ENCODE data around the gene TMEM203.
A peak's percentile ranks its signal among the peaks of the same experiment; 100 is the strongest.

Gene TMEM203

GRCh38 chr9:137173796-137174664 lies 31.4 kb downstream of the TMEM203 start:
- TF ChIP-seq CTCF (IDR thresholded peaks at IDR 0.05; ENCODE audit: control insufficient read depth, extremely low read depth, insufficient read depth), result no peak
- DNase-seq (ENCODE audit: low read depth), result no peak
- peak overlapping the region; percentile 36 for H3K4me3 ChIP-seq (ENCODE audit: low read depth, low read length)

DNA sequence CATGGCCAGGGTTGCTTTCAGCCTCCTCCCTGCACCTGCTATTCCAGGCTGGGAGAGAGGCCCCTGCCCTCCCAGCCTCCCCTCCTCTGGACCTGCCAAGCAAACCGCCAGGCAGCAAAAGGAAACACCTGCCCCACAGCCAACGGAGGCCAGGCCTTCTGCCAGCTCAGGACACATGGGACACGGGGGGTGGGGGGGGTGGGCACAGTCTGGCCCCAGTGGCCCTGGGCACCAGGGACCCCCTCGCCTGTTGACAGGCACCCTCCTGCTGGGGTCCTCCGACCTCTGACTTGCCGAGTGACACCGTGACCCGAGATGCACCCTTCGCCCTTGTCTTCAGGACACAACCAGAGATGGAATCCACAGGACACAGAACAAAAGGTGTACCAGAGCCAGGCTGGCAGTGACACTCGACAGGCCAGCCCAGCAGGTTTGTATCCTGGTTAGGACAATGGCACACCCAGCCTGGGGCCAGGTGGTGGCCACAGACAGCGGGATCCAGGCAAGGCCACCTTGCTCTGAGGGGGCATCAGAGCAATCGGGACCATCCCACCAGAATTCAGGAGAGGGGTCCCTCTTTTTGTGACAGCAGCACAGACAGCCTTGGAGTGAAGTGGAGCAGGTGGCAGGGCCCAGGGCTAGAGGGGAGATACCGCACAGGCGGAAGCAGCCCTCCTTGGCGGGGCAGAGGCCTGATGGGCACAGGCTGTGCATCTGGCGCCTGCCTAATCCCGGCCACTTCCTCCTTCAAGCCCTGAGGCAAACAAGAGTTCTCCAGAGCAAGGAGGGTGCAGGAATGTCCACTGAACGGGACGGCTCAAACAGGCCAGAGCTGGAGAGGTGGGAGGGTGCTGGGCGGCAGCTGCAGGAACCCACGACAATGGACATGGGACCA lies 32.3 kb downstream of the TMEM203 start:
- peak overlapping the region; percentile 36 for H3K4me3 ChIP-seq (ENCODE audit: low read depth, low read length)
- TF ChIP-seq CTCF (IDR thresholded peaks at IDR 0.05; ENCODE audit: control insufficient read depth, extremely low read depth, insufficient read depth), result no peak
- peak; percentile 95 for DNase-seq (ENCODE audit: low read depth)

DNA sequence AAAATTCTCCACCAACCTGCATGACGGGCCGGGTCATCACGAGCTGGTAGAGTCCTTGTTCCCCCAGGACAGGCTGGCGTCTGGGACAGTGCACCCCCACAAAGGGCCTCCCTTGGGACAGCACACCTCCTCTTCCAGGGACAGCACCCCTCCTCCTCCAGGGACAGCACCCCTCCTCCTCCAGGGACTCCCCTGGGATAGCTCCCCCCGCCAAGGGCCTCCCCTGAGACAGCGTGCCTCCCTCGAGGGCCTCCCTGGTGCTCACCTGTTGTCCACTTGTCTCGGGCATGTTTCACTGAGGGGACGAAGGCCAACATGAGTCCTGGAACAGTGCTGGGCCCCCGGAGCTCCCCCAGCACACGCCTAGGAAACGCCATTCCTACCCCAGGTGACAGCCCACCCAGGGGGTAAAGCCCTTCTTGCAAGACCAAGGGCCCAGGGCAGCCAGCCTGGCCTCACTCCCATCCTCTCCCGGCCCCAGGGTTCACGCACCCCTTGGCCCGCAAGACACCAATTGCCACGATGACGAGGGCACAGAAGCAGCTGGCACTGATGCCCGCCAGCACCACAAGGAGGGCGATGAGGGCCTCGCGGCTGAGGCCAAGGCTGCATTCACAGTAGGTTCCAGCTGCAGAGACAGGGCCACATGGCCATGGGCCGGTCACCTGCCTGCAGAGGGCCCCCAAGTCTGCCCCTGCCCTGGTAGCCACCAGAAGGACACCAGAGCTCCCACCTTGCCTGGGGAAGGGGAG lies 34.1 kb downstream of the TMEM203 start:
- H3K4me3 ChIP-seq (ENCODE audit: low read depth, low read length), result no peak overlapping the region
- no peak for TF ChIP-seq CTCF (IDR thresholded peaks at IDR 0.05; ENCODE audit: control insufficient read depth, extremely low read depth, insufficient read depth)
- no peak for DNase-seq (ENCODE audit: low read depth)

DNA sequence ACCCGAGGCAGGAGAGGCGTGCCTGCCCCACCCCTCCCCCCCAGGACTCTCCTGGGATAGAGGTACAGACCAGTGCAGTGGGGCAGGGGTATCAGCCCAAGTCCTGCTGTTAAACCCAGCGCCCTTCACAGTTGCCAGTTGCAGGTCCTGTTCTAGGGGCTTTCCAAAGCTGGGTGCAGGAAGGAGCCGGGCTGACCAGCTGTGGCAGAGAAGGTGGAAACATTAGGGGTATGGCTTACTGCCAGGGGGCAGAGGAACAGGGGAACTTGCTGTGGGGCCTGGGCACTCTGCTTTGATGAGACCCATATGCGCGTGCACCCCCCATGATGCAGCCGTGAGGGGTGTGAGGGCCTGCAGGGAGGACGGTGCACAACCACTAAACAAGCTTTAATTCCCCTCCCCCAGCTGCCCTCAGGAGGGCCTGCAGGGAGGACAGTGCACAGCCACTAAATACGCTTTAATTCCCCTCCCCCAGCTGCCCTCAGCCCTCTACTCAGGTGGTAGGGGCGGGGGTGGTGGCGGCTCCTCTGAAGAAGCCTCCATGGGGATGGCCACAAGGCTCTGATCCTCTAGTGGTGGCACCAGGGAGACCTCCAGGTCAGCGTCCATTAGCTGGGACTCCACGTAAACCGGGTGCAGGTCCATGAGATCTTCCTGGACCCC lies 34.8 kb downstream of the TMEM203 start:
- H3K4me3 ChIP-seq (ENCODE audit: low read depth, low read length), result peak overlapping the region; percentile 64
- DNase-seq (ENCODE audit: low read depth), result no peak
- no peak for TF ChIP-seq CTCF (IDR thresholded peaks at IDR 0.05; ENCODE audit: control insufficient read depth, extremely low read depth, insufficient read depth)

GRCh38 chr9:137169896-137170358 lies 35.5 kb downstream of the TMEM203 start, which contains the start of gene LRRC26:
LRRC26 (minus strand) TSS chr9:137170051; CDS start chr9:137169943, 108 bp downstream.
- peak within 1 kb of the TSS; percentile 64 for H3K4me3 ChIP-seq (ENCODE audit: low read depth, low read length)
- peak; percentile 33 for DNase-seq (ENCODE audit: low read depth)
- TF ChIP-seq CTCF (IDR thresholded peaks at IDR 0.05; ENCODE audit: control insufficient read depth, extremely low read depth, insufficient read depth), result no peak

Data from LNCaP clone FGC (cell line).